Activated CD8-positive, alpha-beta T cell treated with anti-CD3 and anti-CD28 coated beads for 36 hours (primary cell): ENCODE measurements around the gene CDKAL1. TPM values are rescaled to one million over a fixed set of nuclear protein-coding genes. Genes with fewer than 3 reads are reported as not detected.
"Not testable (repeated sequence)": the region's sequence is repeated elsewhere in the genome, so short reads cannot be mapped to it uniquely, and the experiment has no call there.

Source experiments
- ATAC-seq: fragments of 200-7000 bp; cut with Tn5 transposase; one replicate; pipeline ENCODE4 v1.10.0; 2021; ENCODE audit warnings: mild to moderate bottlenecking, moderate library complexity
- CTCF ChIA-PET: fragments of 350-600 bp; sonication (Branson Sonifier 250); formaldehyde crosslinking; loops from one replicate; lab custom pipeline; 2021; ENCODE audit warnings: antibody characterized with exemption; lab: Charles Lee
- POLR2A ChIA-PET: fragments of 350-600 bp; sonication (Branson Sonifier 250); formaldehyde crosslinking; loops from one replicate; lab custom pipeline; 2021; ENCODE audit warnings: antibody characterized with exemption; lab: Charles Lee
- DNase-seq: peaks from one replicate; pipeline ENCODE4 v3.0.0-alpha.2; 2020
- H3K27ac Mint-ChIP-seq: one replicate; pipeline ENCODE4 v1.8.0; 2021; ENCODE audit warnings: mild to moderate bottlenecking, mixed read lengths
- H3K27me3 Mint-ChIP-seq: one replicate; pipeline ENCODE4 v1.8.0; 2021; ENCODE audit warnings: mixed read lengths
- H3K36me3 Mint-ChIP-seq: one replicate; pipeline ENCODE4 v1.8.0; 2021; ENCODE audit warnings: low read depth, mixed read lengths
- H3K4me1 Mint-ChIP-seq: one replicate; pipeline ENCODE4 v1.8.0; 2021; ENCODE audit warnings: low read depth, mixed read lengths
- H3K4me3 Mint-ChIP-seq: one replicate; pipeline ENCODE4 v1.8.0; 2021; ENCODE audit warnings: mild to moderate bottlenecking, moderate library complexity, mixed read lengths
- H3K9me3 Mint-ChIP-seq: one replicate; pipeline ENCODE4 v1.8.0; 2021; ENCODE audit warnings: mixed read lengths
- intact Hi-C: fragments of 100-400 bp; cut with micrococcal nuclease; formaldehyde crosslinking; loops from one replicate; pipeline ENCODE4 v1.10.0; 2022
- total RNA-seq, 2 experiments: library from RNA; stranded (reverse); gene quantifications; one replicate each; pipeline ENCODE4 v1.2.3, GENCODE V29; 2021
- TF ChIP-seq, protein P1 (sequence below): fragments of 200-600 bp; IDR thresholded peaks from one replicate; pipeline ENCODE4 v1.8.0; 2022; ENCODE audit warnings: antibody characterized with exemption, mild to moderate bottlenecking

The CDKAL1 gene
- total RNA-seq, 2 experiments from 2014 or later = 21.6 to 23.6 TPM

DNA sequence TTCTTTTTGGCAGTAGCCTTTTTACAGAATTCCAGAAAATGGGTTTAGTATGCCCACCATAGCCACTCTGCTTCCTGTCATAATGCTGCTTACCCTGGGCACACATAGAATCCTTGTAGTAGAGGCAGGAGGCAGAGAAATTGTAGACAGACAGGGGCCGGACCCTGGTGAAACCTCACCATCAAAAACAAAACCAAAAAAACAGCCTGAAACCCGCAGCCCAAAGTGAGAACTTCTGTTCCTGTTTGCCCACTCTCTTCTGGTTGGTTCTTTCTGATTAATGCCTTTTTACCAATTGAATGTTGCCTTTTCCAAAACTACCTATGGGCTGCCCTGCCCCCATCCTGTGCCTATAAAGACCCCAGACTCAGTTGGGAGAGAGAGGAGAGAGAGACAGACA is 188.2 kb downstream of the CDKAL1 start:
- no peaks in the 10 kb centered on the region for H3K27me3 Mint-ChIP-seq
- H3K36me3 Mint-ChIP-seq = peaks cover 18% of the 10 kb centered on the region
- ChIA-PET POLR2A (interaction anchor here (0.7 kb wide), 1 partner anchor 912 kb away, joined by 3 read pairs; no protein-coding TSS in a partner anchor), CTCF (no interaction called here)
- H3K27ac Mint-ChIP-seq = no peak overlapping the region
- H3K4me3 Mint-ChIP-seq = no peak overlapping the region
- ATAC-seq = no peak
- intact Hi-C loops = no loop called here
- no peak for DNase-seq
- TF ChIP-seq, protein P1, sequence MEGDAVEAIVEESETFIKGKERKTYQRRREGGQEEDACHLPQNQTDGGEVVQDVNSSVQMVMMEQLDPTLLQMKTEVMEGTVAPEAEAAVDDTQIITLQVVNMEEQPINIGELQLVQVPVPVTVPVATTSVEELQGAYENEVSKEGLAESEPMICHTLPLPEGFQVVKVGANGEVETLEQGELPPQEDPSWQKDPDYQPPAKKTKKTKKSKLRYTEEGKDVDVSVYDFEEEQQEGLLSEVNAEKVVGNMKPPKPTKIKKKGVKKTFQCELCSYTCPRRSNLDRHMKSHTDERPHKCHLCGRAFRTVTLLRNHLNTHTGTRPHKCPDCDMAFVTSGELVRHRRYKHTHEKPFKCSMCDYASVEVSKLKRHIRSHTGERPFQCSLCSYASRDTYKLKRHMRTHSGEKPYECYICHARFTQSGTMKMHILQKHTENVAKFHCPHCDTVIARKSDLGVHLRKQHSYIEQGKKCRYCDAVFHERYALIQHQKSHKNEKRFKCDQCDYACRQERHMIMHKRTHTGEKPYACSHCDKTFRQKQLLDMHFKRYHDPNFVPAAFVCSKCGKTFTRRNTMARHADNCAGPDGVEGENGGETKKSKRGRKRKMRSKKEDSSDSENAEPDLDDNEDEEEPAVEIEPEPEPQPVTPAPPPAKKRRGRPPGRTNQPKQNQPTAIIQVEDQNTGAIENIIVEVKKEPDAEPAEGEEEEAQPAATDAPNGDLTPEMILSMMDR = no peak
- H3K4me1 Mint-ChIP-seq = peaks cover 28% of the 10 kb centered on the region
- no peaks in the 10 kb centered on the region for H3K9me3 Mint-ChIP-seq

DNA sequence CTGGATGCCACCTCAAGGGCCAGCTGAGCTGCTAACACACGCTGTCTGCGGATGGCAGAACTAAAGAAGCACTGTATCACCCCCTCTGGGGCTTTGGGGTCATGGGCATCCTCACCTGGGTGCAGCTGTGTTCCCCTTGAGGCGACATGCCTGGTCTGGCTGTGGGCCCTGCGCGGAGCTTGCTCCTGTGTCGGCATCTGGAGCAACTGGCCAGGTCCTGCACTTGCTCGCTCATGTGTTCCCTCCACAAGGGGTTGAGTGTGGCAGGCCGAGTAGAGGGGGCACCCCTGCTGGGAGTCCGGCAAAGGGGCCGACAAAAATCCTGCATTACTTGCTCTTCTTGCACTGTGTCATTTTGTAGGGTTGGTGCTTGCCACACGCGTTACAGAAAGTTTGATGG is 189.0 kb downstream of the CDKAL1 start:
- peaks cover 21% of the 10 kb centered on the region for H3K4me1 Mint-ChIP-seq
- no peaks in the 10 kb centered on the region for H3K9me3 Mint-ChIP-seq
- no peak for ATAC-seq
- CTCF ChIA-PET = no interaction called here
- intact Hi-C loops = no loop called here
- TF ChIP-seq, protein P1 = no peak
- no peak overlapping the region for H3K4me3 Mint-ChIP-seq
- no peak overlapping the region for H3K27ac Mint-ChIP-seq
- peaks cover 18% of the 10 kb centered on the region for H3K36me3 Mint-ChIP-seq
- no peak for DNase-seq
- POLR2A ChIA-PET = no interaction called here
- no peaks in the 10 kb centered on the region for H3K27me3 Mint-ChIP-seq

DNA sequence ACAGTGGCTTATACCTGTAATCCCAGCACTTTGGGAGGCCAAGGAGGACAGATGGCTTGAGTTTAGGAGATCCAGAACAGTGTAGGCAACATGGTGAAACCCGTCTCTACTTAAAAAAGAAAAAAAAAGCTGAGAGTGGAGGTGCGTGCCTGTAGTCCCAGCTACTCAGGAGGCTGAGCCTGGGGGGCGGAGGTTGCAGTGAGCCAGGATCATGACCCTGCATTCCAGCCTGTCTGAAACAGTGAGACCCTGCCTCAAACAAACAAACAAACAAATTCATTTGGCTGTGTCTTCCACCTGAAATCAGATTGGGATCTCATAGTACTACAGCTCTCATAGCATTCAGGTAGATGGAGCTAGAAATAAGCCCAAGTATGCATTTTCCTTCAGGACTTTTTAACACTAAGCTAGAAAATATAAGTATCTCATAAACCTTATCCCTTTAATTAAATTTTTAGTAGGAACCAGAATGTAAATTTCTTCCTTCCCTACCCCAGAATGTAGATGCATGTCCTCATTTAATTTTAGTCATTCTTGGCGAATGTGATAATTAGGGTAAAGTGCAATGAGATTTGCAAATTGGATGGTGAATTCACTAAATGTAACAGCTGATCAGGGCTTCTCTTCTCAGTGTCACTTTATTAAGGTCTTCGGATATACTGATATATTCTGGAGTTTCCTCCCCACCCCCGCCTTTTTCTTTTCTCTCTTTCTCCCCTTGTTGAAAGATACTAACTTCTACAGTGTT is 190.4 kb downstream of the CDKAL1 start:
- Mint-ChIP-seq H3K36me3 (peaks cover 18% of the 10 kb centered on the region), H3K4me1 (peaks cover 15% of the 10 kb centered on the region), H3K9me3 (no peaks in the 10 kb centered on the region), H3K27me3 (no peaks in the 10 kb centered on the region), H3K27ac (no peak overlapping the region), H3K4me3 (no peak overlapping the region)
- TF ChIP-seq, protein P1 = no peak
- DNase-seq (no peak), ATAC-seq (no peak)
- POLR2A ChIA-PET = no interaction called here
- intact Hi-C loops = no loop called here
- CTCF ChIA-PET = no interaction called here

DNA sequence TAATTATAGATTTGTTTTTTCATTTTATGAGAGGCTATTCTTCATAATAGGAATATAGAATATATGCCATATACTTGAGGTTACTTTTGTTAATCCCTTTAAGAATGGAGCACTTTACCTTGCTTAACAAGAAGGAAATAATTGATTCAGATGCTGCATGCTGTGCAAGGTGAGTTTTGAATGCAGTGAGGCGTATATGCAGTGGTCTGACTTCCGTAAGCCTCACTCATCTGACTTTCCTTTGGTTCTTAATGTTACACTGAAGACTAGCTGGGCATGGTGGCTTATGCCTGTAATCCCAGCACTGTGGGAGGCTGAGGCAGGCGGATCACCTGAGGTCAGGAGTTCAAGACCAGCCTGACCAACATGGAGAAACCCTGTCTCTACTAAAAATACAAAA is 191.0 kb downstream of the CDKAL1 start:
- POLR2A ChIA-PET, intact Hi-C loops, H3K27me3 Mint-ChIP-seq, DNase-seq, H3K9me3 Mint-ChIP-seq, ATAC-seq, H3K27ac Mint-ChIP-seq, CTCF ChIA-PET, H3K4me3 Mint-ChIP-seq: not testable (repeated sequence)
- peaks cover 11% of the 10 kb centered on the region for H3K4me1 Mint-ChIP-seq
- H3K36me3 Mint-ChIP-seq = peaks cover 17% of the 10 kb centered on the region

DNA sequence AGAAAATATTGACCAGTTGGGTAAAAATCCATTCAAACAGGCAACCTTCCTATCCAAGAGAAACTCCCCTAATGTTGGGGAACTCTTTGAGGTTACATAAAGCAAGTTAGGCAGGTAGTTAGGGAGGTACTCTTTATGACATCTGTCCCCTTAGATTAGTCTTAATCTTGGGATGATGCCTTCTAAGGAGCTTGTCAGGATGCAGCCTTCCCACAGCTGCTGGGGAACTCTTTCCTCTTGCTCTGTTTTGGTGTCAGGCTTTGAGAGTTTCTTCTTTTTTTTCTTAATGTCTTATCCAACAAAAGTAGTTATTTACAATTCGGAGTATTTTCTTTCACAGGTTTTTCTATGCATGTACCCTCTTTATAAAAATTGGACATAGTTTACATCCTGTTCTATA is 194.8 kb downstream of the CDKAL1 start:
- CTCF ChIA-PET = no interaction called here
- POLR2A ChIA-PET = no interaction called here
- Mint-ChIP-seq H3K4me1 (peaks cover 4% of the 10 kb centered on the region), H3K4me3 (no peak overlapping the region), H3K9me3 (no peaks in the 10 kb centered on the region), H3K36me3 (peaks cover 4% of the 10 kb centered on the region), H3K27ac (no peak overlapping the region), H3K27me3 (no peaks in the 10 kb centered on the region)
- TF ChIP-seq, protein P1 = no peak
- intact Hi-C loops = no loop called here
- DNase-seq (no peak), ATAC-seq (no peak)

DNA sequence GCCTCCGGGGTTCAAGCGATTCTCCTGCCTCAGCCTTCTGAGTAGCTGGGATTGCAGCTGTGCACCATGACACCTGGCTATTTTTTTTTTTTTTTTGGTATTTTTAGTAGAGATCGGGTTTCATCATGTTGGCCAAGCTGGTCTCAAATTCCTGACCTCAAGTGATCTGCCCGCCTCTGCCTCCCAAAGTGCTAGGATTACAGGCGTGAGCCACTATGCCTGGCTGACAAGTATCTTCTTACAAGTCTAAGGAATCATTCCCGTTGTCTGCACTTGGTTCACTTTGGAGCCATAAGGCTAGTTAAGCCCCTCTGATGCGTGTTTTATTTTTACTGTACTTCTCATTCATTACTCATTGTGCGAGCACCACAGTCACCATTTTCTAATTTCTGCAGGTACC is 198.1 kb downstream of the CDKAL1 start:
- H3K4me3 Mint-ChIP-seq, CTCF ChIA-PET, intact Hi-C loops, POLR2A ChIA-PET, H3K27me3 Mint-ChIP-seq, DNase-seq, H3K36me3 Mint-ChIP-seq, ATAC-seq, H3K9me3 Mint-ChIP-seq, H3K4me1 Mint-ChIP-seq, H3K27ac Mint-ChIP-seq: not testable (repeated sequence)
